ENCODE results near the gene CPLX3. TPM values are rescaled to one million over a fixed set of nuclear protein-coding genes. Genes with fewer than 3 reads are reported as not detected.

CPLX3 gene
- total RNA-seq, 1 experiment from 2014 or later, result not detected

- peak; percentile 73 for DNase-seq (ENCODE audit: low spot score)
- in situ Hi-C loops (cut with HindIII; ENCODE audit: low sequenced_read_pairs), result no loop called here
These were observed 5.2 kb upstream of the CPLX3 start for GRCh38 chr15:74821091-74821789.

DNA sequence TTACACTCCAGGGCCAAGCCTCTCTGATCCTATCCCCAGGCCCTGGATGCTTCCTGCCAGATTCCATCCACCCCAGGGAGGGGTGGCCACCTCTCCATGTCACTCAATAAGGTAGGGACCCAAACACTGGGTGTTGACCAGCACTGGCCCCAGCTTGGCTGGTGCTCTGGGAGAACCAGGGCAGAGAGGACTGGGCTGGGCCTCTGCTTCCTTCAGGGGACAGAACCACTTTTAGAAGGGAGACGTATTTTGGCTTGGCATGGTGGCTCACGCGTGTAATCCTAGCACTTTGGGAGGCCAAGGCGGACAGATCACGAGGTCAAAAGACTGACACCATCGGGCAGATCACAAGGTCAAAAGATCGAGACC, 4.7 kb upstream of the CPLX3 start:
- in situ Hi-C loops (cut with HindIII; ENCODE audit: low sequenced_read_pairs), result no loop called here
- DNase-seq (ENCODE audit: low spot score), result no peak

DNA sequence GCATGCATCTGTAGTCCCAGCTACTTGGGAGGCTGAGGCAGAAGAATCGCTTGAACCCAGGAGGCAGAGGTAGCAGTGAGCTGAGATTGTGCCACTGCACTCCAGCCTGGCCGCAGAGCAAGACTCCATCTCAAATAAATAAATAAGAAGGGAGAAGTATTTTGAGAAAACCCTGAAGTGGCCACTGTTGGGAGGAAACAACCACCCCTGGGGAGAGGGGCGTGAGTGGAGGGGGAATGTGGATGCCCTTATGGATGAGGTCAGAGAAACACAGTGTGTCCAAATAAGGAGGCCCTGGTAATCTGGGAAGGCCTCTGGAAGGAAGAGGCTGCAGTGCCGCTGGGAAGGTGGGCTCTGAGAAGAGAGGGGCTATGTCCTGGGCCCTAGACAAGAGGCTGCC, 4.2 kb upstream of the CPLX3 start:
- DNase-seq (ENCODE audit: low spot score), result no peak
- in situ Hi-C loops (cut with HindIII; ENCODE audit: low sequenced_read_pairs), result no loop called here

GRCh38 chr15:74823324-74823723, 3.1 kb upstream of the CPLX3 start:
- DNase-seq (ENCODE audit: low spot score), result no peak
- in situ Hi-C loops (cut with HindIII; ENCODE audit: low sequenced_read_pairs), result no loop called here

DNA sequence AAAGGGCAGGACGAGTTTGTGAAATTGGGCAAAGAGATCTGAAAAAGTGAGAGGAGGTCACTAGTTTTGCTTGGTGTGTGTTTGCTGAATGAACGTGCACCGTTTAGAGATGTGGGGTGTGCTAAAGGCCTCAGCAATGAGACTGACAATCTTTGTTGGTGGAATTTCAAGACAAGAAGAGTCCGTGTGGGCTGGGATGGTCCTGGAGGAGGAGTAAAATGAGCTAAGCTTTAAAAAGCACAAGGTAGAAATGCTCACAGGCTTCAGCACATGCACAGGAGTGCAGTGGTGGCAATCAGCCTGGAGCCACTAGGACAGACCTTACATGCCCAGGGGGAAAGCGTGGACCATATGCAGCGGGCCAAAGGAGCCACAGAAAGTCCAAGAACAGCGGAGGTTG, 1.5 kb upstream of the CPLX3 start:
- in situ Hi-C loops (cut with HindIII; ENCODE audit: low sequenced_read_pairs), result no loop called here
- no peak for DNase-seq (ENCODE audit: low spot score)

DNA sequence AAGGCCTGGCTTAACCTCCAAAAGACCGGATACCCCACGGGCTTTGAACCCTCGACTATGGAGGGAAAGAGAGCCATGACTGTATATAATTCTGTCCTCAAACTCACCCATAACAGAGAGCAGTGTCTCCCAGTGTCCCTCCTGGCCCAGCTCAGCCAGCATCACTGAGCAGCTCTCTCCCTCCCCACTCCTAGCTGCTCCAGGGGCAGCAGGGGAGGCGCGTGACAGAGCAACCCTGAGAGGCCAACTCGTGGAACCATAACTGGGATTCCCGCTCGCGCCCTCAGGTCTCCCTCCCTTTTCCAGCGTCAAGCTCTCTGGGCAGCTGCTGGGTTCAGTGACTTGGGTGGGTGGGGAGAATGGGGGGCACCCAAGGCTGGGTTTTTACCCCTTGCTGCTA, 561 bp upstream of the CPLX3 start:
- DNase-seq (ENCODE audit: low spot score), result no peak
- in situ Hi-C loops (cut with HindIII; ENCODE audit: low sequenced_read_pairs), result no loop called here

GRCh38 chr15:74826921-74827320, 494 bp downstream of the CPLX3 start:
- no peak for DNase-seq (ENCODE audit: low spot score)
- in situ Hi-C loops (cut with HindIII; ENCODE audit: low sequenced_read_pairs), result no loop called here

DNA sequence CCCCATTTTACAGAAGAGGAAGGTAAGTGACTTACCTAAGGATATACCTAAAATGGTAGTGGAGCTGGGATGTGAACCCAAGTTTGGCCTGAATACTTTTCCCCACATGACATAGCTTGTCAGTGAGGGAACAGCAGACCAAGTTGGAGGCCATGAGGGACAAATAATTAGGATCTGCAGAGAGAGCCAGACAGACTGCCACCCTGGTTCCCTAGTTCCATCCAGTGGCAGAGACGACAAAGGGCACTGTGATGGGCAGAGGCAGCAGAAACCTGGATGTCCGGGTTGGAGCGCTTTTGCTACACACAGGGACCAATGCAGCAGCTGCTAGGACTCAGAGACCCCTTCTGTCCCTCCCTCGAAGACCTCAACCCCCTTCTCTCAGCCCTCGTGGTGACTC, 1.2 kb downstream of the CPLX3 start:
- in situ Hi-C loops (cut with HindIII; ENCODE audit: low sequenced_read_pairs), result no loop called here
- no peak for DNase-seq (ENCODE audit: low spot score)

- peak; percentile 56 for DNase-seq (ENCODE audit: low spot score)
- in situ Hi-C loops (cut with HindIII; ENCODE audit: low sequenced_read_pairs), result no loop called here
These were observed 2.4 kb downstream of the CPLX3 start for GRCh38 chr15:74828835-74829234.

GRCh38 chr15:74829486-74829885, 3.1 kb downstream of the CPLX3 start:
- in situ Hi-C loops (cut with HindIII; ENCODE audit: low sequenced_read_pairs), result no loop called here
- no peak for DNase-seq (ENCODE audit: low spot score)

- DNase-seq (ENCODE audit: low spot score), result peak; percentile 27
- in situ Hi-C loops (cut with HindIII; ENCODE audit: low sequenced_read_pairs), result no loop called here
These were observed 3.6 kb downstream of the CPLX3 start for GRCh38 chr15:74829991-74830390.

GRCh38 chr15:74830868-74831267, 4.4 kb downstream of the CPLX3 start:
- in situ Hi-C loops (cut with HindIII; ENCODE audit: low sequenced_read_pairs), result no loop called here
- peak; percentile 87 for DNase-seq (ENCODE audit: low spot score)

- in situ Hi-C loops (cut with HindIII; ENCODE audit: low sequenced_read_pairs), result no loop called here
- no peak for DNase-seq (ENCODE audit: low spot score)
These were observed 5.5 kb downstream of the CPLX3 start for GRCh38 chr15:74831813-74832495.

- in situ Hi-C loops (cut with HindIII; ENCODE audit: low sequenced_read_pairs), result no loop called here
- DNase-seq (ENCODE audit: low spot score), result no peak
These were observed 6.4 kb downstream of the CPLX3 start for GRCh38 chr15:74832826-74833225.

DNA sequence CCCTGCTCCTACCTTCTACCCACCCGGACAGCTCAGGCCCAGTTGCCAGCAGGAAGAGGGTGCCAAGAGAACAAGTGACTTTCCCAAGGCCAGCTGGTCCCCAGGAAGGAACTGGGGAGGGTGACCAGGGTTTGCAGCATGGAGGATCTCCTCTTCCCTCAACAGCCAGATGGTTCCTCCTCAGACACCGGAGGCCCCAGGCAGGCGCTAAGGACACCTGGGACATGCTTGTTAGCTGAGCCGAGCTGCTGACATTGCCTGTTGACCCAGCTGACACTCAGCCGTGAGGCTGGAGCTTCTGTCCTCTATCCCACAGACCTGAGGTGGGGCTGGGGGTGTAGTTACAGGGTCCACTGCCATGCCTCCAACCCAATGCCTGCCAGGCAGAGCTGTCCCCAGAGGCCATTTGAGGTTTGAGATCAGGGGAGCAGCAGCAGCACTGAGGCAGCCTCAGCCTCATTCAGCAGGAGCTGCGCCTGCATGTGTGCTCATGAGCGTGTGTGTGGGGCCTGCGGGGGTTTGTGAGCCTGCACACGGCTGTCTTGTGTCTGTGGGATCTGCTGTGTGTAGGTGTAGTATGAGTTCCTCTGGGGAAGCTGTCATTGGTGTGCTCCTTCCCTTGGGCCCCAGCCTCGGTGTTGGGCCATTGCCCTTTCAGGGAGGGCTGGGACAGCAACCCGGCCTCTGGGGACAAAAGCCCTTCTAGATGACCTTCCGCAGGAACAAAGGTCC, 7.1 kb downstream of the CPLX3 start:
- in situ Hi-C loops (cut with HindIII; ENCODE audit: low sequenced_read_pairs), result no loop called here

GRCh38 chr15:74835312-74835823, 8.9 kb downstream of the CPLX3 start:
- in situ Hi-C loops (cut with HindIII; ENCODE audit: low sequenced_read_pairs), result no loop called here

More for the DNA sequence above, 7.1 kb downstream of the CPLX3 start:
- peak; percentile 57 for DNase-seq (ENCODE audit: low spot score)

GRCh38 chr15:74836846-74837245, 10.4 kb downstream of the CPLX3 start:
- no peak for DNase-seq (ENCODE audit: low spot score)
- in situ Hi-C loops (cut with HindIII; ENCODE audit: low sequenced_read_pairs), result no loop called here

More at GRCh38 chr15:74835312-74835823, 8.9 kb downstream of the CPLX3 start:
- peak; percentile 67 for DNase-seq (ENCODE audit: low spot score)

GRCh38 chr15:74837482-74838136, 11.2 kb downstream of the CPLX3 start:
- no peak for DNase-seq (ENCODE audit: low spot score)
- in situ Hi-C loops (cut with HindIII; ENCODE audit: low sequenced_read_pairs), result no loop called here

- in situ Hi-C loops (cut with HindIII; ENCODE audit: low sequenced_read_pairs), result no loop called here
These were observed 11.7 kb downstream of the CPLX3 start for GRCh38 chr15:74838137-74838516.

More at GRCh38 chr15:74838137-74838516, 11.7 kb downstream of the CPLX3 start:
- no peak for DNase-seq (ENCODE audit: low spot score)

Measured in G401 (cell line).